WTC11 (cell line): Measurements from ENCODE around the gene DACT3. TPM values are rescaled to one million over a fixed set of nuclear protein-coding genes. Genes with fewer than 3 reads are reported as not detected.

ENCODE experiments used
- ATAC-seq: fragments of 200-7000 bp; cut with Tn5 transposase; 2 replicates; pipeline ENCODE4 v1.10.0; 2021; ENCODE audit warnings: mild to moderate bottlenecking, moderate library complexity
- CTCF ChIA-PET: fragments of 300-600 bp; sonication (Branson Sonifier 250); formaldehyde crosslinking; loops from one replicate; lab custom pipeline; 2021; ENCODE audit warnings: antibody characterized with exemption; lab: Charles Lee
- POLR2A ChIA-PET: fragments of 350-600 bp; sonication (Branson Sonifier 250); formaldehyde crosslinking; loops from one replicate; lab custom pipeline; 2021; ENCODE audit warnings: antibody characterized with exemption; lab: Charles Lee
- DNase-seq: peaks from one replicate; pipeline ENCODE4 v3.0.0; 2021; ENCODE audit warnings: low spot score
- H3K27ac Mint-ChIP-seq: 2 replicates; pipeline ENCODE4 v1.8.0; 2021; ENCODE audit warnings: mixed read lengths
- H3K27me3 Mint-ChIP-seq: 2 replicates; pipeline ENCODE4 v1.8.0; 2021; ENCODE audit warnings: low read depth, mild to moderate bottlenecking, moderate library complexity, mixed read lengths
- H3K36me3 Mint-ChIP-seq: 2 replicates; pipeline ENCODE4 v1.8.0; 2021; ENCODE audit warnings: mixed read lengths
- H3K4me1 Mint-ChIP-seq: 2 replicates; pipeline ENCODE4 v1.8.0; 2022; ENCODE audit warnings: mixed read lengths
- H3K4me3 Mint-ChIP-seq: 2 replicates; pipeline ENCODE4 v1.8.0; 2021; ENCODE audit warnings: mild to moderate bottlenecking, moderate library complexity, mixed read lengths
- H3K9me3 Mint-ChIP-seq: 2 replicates; pipeline ENCODE4 v1.8.0; 2021; ENCODE audit warnings: mixed read lengths
- AFF4 ChIP-seq: sonication (generic); formaldehyde crosslinking; IDR thresholded peaks from 2 replicates; pipeline ENCODE4 v1.8.1; 2023; ENCODE audit warnings: mild to moderate bottlenecking, missing genetic modification reagents, borderline replicate concordance
- ATF1 ChIP-seq: sonication (generic); formaldehyde crosslinking; IDR thresholded peaks from 2 replicates; pipeline ENCODE4 v1.8.1; 2023; ENCODE audit warnings: mild to moderate bottlenecking, moderate library complexity, missing genetic modification reagents
- ELF4 ChIP-seq: sonication (generic); formaldehyde crosslinking; IDR thresholded peaks from 2 replicates; pipeline ENCODE4 v1.8.1; 2022; ENCODE audit warnings: low read depth, mild to moderate bottlenecking, moderate library complexity, missing genetic modification reagents
- ESRRA ChIP-seq: sonication (generic); formaldehyde crosslinking; IDR thresholded peaks from 2 replicates; pipeline ENCODE4 v1.8.1; 2022; ENCODE audit warnings: mild to moderate bottlenecking, missing genetic modification reagents, borderline replicate concordance
- FOXJ3 ChIP-seq: sonication (generic); formaldehyde crosslinking; IDR thresholded peaks from 2 replicates; pipeline ENCODE4 v1.9.0; 2021; ENCODE audit warnings: missing genetic modification reagents, mild to moderate bottlenecking, borderline replicate concordance
- FOXK1 ChIP-seq: sonication (generic); formaldehyde crosslinking; IDR thresholded peaks from 2 replicates; pipeline ENCODE4 v1.8.0; 2022; ENCODE audit warnings: mild to moderate bottlenecking, moderate library complexity, missing genetic modification reagents
- FOXP1 ChIP-seq: sonication (generic); formaldehyde crosslinking; IDR thresholded peaks from 2 replicates; pipeline ENCODE4 v1.8.0; 2022; ENCODE audit warnings: missing genetic modification reagents, mild to moderate bottlenecking, moderate library complexity, borderline replicate concordance
- GRHL2 ChIP-seq: fragments of 250-450 bp; sonication (Bioruptor Pico); IDR thresholded peaks from 2 replicates; pipeline ENCODE4 v1.8.0; 2022; ENCODE audit warnings: mild to moderate bottlenecking, moderate library complexity; ENCODE audit not compliant: insufficient replicate concordance, severe bottlenecking
- HMGXB4 ChIP-seq: sonication (generic); formaldehyde crosslinking; IDR thresholded peaks from 2 replicates; pipeline ENCODE4 v1.8.1; 2023; ENCODE audit warnings: mild to moderate bottlenecking, moderate library complexity, missing genetic modification reagents
- IRF2 ChIP-seq: sonication (generic); formaldehyde crosslinking; IDR thresholded peaks from 2 replicates; pipeline ENCODE4 v1.8.0; 2022; ENCODE audit warnings: low read depth, missing genetic modification reagents, borderline replicate concordance
- MLX ChIP-seq: sonication (generic); formaldehyde crosslinking; IDR thresholded peaks from 2 replicates; pipeline ENCODE4 v1.8.1; 2023; ENCODE audit warnings: mild to moderate bottlenecking, missing genetic modification reagents, moderate library complexity
- MYBL2 ChIP-seq: sonication (generic); formaldehyde crosslinking; IDR thresholded peaks from 2 replicates; pipeline ENCODE4 v1.8.1; 2023; ENCODE audit warnings: mild to moderate bottlenecking, moderate library complexity, missing genetic modification reagents
- NFE2L1 ChIP-seq: sonication (generic); formaldehyde crosslinking; IDR thresholded peaks from 2 replicates; pipeline ENCODE4 v1.8.1; 2023; ENCODE audit warnings: missing genetic modification reagents
- NR2C2 ChIP-seq: sonication (generic); formaldehyde crosslinking; IDR thresholded peaks from 2 replicates; pipeline ENCODE4 v1.8.0; 2022; ENCODE audit warnings: mild to moderate bottlenecking, missing genetic modification reagents
- PRDM15 ChIP-seq: sonication (generic); formaldehyde crosslinking; IDR thresholded peaks from 2 replicates; pipeline ENCODE4 v1.8.0; 2022; ENCODE audit warnings: missing genetic modification reagents
- SMAD4 ChIP-seq: sonication (generic); formaldehyde crosslinking; IDR thresholded peaks from 2 replicates; pipeline ENCODE4 v1.8.0; 2022; ENCODE audit warnings: mild to moderate bottlenecking, missing genetic modification reagents
- ZNF423 ChIP-seq: fragments of 250-450 bp; sonication (Bioruptor Pico); IDR thresholded peaks from 2 replicates; pipeline ENCODE4 v2.1.2; 2022; ENCODE audit warnings: mild to moderate bottlenecking, moderate library complexity
- total RNA-seq: library from RNA; stranded (reverse); gene quantifications from 3 replicates; pipeline ENCODE4 v1.2.3, GENCODE V29; 2021
- TF ChIP-seq, protein P1 (sequence below): sonication (generic); formaldehyde crosslinking; IDR thresholded peaks from 2 replicates; pipeline ENCODE4 v1.8.1; 2022; ENCODE audit warnings: low read depth, mild to moderate bottlenecking, moderate library complexity, missing genetic modification reagents, borderline replicate concordance
- TF ChIP-seq, protein P2 (sequence below): sonication (generic); formaldehyde crosslinking; IDR thresholded peaks from 2 replicates; pipeline ENCODE4 v1.8.1; 2022; ENCODE audit warnings: mild to moderate bottlenecking, missing genetic modification reagents, moderate library complexity, borderline replicate concordance

The DACT3 gene
- total RNA-seq, 1 experiment from 2014 or later = 1.9 TPM

DNA sequence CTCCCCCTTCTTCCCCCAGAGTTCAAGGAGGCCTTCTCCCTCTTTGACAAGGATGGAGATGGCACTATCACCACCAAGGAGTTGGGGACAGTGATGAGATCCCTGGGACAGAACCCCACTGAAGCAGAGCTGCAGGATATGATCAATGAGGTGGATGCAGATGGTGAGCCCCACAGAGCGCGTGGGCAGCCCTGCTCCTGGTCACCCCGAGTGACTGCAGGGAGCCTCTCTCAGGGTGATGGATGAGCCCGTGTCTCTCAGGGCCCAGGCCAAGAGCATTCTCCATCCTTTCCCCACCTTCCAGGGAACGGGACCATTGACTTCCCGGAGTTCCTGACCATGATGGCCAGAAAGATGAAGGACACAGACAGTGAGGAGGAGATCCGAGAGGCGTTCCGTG is 52.8 kb downstream of the DACT3 start:
- ATAC-seq (no peak), DNase-seq (no peak)
- H3K4me3 Mint-ChIP-seq = no peak overlapping the region
- H3K4me1 Mint-ChIP-seq = peaks cover 11% of the 10 kb centered on the region
- ChIA-PET POLR2A (interaction anchor here (0.9 kb wide), 1 partner anchor 53 kb away, joined by 3 read pairs; the partner anchor contains the start of gene DACT3), CTCF (interaction anchor here (4.9 kb wide), 1 partner anchor 9 kb away, joined by 26 read pairs; no protein-coding TSS in a partner anchor)
- H3K27ac Mint-ChIP-seq = no peak overlapping the region
- TF ChIP-seq FOXP1 (CRISPR knock-in tag) (no peak), FOXJ3 (CRISPR knock-in tag) (no peak), SMAD4 (no peak), IRF2 (no peak), PRDM15 (CRISPR knock-in tag) (no peak), MYBL2 (CRISPR knock-in tag) (no peak), NFE2L1 (CRISPR knock-in tag) (no peak), NR2C2 (CRISPR knock-in tag) (no peak), HMGXB4 (CRISPR knock-in tag) (no peak), ESRRA (no peak)
- H3K36me3 Mint-ChIP-seq = peaks cover 35% of the 10 kb centered on the region
- no peaks in the 10 kb centered on the region for H3K9me3 Mint-ChIP-seq
- no peaks in the 10 kb centered on the region; the same call in 1 of the 2 replicates for H3K27me3 Mint-ChIP-seq

- ATAC-seq = no peak
- ChIA-PET POLR2A (no interaction called here), CTCF (interaction anchor here (1.0 to 4.9 kb wide), 2 partner anchors 10 to 15 kb away, joined by 3 to 26 read pairs; no protein-coding TSS in a partner anchor)
- Mint-ChIP-seq H3K9me3 (no peaks in the 10 kb centered on the region), H3K27me3 (no peaks in the 10 kb centered on the region; the same call in 1 of the 2 replicates), H3K4me3 (no peak overlapping the region), H3K36me3 (peaks cover 35% of the 10 kb centered on the region), H3K27ac (no peak overlapping the region), H3K4me1 (peaks cover 18% of the 10 kb centered on the region)
- peak; percentile 5 for DNase-seq
- no peak for TF ChIP-seq ESRRA
- no peak for TF ChIP-seq AFF4
- no peak for TF ChIP-seq ZNF423 (CRISPR knock-in tag)
- no peak for TF ChIP-seq SMAD4
- no peak for TF ChIP-seq FOXK1
- no peak for TF ChIP-seq ATF1
- TF ChIP-seq, protein P1, sequence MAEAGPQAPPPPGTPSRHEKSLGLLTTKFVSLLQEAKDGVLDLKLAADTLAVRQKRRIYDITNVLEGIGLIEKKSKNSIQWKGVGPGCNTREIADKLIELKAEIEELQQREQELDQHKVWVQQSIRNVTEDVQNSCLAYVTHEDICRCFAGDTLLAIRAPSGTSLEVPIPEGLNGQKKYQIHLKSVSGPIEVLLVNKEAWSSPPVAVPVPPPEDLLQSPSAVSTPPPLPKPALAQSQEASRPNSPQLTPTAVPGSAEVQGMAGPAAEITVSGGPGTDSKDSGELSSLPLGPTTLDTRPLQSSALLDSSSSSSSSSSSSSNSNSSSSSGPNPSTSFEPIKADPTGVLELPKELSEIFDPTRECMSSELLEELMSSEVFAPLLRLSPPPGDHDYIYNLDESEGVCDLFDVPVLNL (CRISPR knock-in tag) = no peak
- TF ChIP-seq, protein P2, sequence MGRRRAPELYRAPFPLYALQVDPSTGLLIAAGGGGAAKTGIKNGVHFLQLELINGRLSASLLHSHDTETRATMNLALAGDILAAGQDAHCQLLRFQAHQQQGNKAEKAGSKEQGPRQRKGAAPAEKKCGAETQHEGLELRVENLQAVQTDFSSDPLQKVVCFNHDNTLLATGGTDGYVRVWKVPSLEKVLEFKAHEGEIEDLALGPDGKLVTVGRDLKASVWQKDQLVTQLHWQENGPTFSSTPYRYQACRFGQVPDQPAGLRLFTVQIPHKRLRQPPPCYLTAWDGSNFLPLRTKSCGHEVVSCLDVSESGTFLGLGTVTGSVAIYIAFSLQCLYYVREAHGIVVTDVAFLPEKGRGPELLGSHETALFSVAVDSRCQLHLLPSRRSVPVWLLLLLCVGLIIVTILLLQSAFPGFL (CRISPR knock-in tag) = no peak
- no peak for TF ChIP-seq ELF4
- no peak for TF ChIP-seq MLX (CRISPR knock-in tag)
- TF ChIP-seq GRHL2 (CRISPR knock-in tag) = no peak
- no peak for TF ChIP-seq IRF2
These were observed 53.5 kb downstream of the DACT3 start for GRCh38 chr19:46607448-46607841.
